Breast epithelium (tissue), 4 donors: Measurements from ENCODE around the gene PKN3. TPM values are rescaled to one million over a fixed set of nuclear protein-coding genes. Genes with fewer than 3 reads are reported as not detected.

Experiments
- DNase-seq, 2 donors: peaks; one replicate each; pipeline ENCODE4 v3.0.0-alpha.2; 2019; ENCODE audit warnings: low spot score in 2 of 2
- H3K27ac ChIP-seq, 2 donors: fragments of 200-600 bp; sonication (generic) in 1 of 2; one replicate each; pipeline ENCODE4 v1.5.1; 2016 to 2019; ENCODE audit warnings: mild to moderate bottlenecking in 1 of 2
- H3K27me3 ChIP-seq, 2 donors: fragments of 200-600 bp; sonication (generic) in 1 of 2; one replicate each; pipeline versions ENCODE4 v1.5.1 to v1.6.0; 2017 to 2019; ENCODE audit warnings: control low read depth in 1 of 2, mild to moderate bottlenecking in 1 of 2
- H3K36me3 ChIP-seq: fragments of 200-600 bp; one replicate; pipeline ENCODE4 v1.5.1; 2019
- H3K4me1 ChIP-seq, 2 donors: fragments of 200-600 bp; sonication (generic); one replicate each; pipeline ENCODE4 v1.5.1; 2016 to 2019; ENCODE audit warnings: control low read depth in 1 of 2
- H3K4me3 ChIP-seq, 3 donors: fragments of 200-600 bp; sonication (generic); 1 replicate in 2 of 3; 2 replicates in 1 of 3; pipeline ENCODE4 v1.5.1; 2016 to 2019; ENCODE audit warnings: mild to moderate bottlenecking in 3 of 3, moderate library complexity in 2 of 3
- H3K9me3 ChIP-seq, 2 donors: fragments of 200-600 bp; sonication (generic) in 1 of 2; one replicate each; pipeline ENCODE4 v1.5.1; 2016 to 2019; ENCODE audit warnings: control low read depth in 1 of 2
- POLR2A ChIP-seq: fragments of 450-650 bp; IDR thresholded peaks from one replicate; pipeline ENCODE4 v1.6.1; 2016; ENCODE audit warnings: antibody characterized with exemption, mild to moderate bottlenecking, moderate library complexity
- POLR2AphosphoS5 ChIP-seq, 3 donors: sonication (generic); formaldehyde crosslinking; IDR thresholded peaks; one replicate each; pipeline ENCODE4 v1.6.1; 2017; ENCODE audit warnings: antibody characterized with exemption in 3 of 3
- intact Hi-C: fragments of 100-400 bp; cut with DNase I; formaldehyde crosslinking; loops from one replicate; pipeline ENCODE4 v1.15.1; 2023; ENCODE audit warnings: low total_unique reads
- total RNA-seq, 3 donors: library from RNA; depleted of rRNA; stranded (reverse); fragments of >200 nt; gene quantifications; one replicate each; pipeline ENCODE4 v1.1.0, GENCODE V29; 2016
- TF ChIP-seq, protein P1 (sequence below), 3 donors: fragments of 450-650 bp; IDR thresholded peaks; one replicate each; pipeline ENCODE4 v1.5.1; 2016 to 2017; ENCODE audit warnings: antibody characterized with exemption in 3 of 3, mild to moderate bottlenecking in 3 of 3, moderate library complexity in 3 of 3

The PKN3 gene
- total RNA-seq, 3 donors from 2014 or later, result 2.6 to 8.5 (median 7.0) TPM

DNA sequence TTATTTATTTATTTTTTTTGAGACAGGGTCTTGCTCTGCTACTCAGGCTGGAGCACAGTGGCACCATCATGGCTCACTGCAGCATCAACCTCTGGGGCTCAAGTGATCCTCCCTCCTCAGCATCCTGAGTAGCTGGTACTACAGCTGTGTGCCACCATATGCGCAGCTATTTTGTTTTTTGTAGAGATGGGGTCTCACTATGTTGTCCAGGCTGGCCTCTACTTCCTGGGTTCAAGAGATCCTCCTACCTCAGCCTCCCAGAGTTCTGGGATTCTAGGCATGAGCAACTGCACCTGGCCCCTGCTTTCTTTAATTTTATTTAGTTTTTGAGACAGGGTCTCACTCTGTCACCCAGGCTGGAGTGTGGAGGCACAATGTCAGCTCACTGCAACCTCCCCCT lies 41.1 kb downstream of the PKN3 start:
- Histone ChIP-seq H3K4me3 (no peak overlapping the region), H3K9me3 (no peaks in the 10 kb centered on the region), H3K4me1 (no peaks in the 10 kb centered on the region), H3K36me3 (no peaks in the 10 kb centered on the region), H3K27me3 (no peaks in the 10 kb centered on the region), H3K27ac (no peak overlapping the region)
- intact Hi-C loops, result no loop called here
- TF ChIP-seq POLR2A (no peak), POLR2AphosphoS5 (IDR thresholded peaks at IDR 0.05) (no peak)
- TF ChIP-seq, protein P1, sequence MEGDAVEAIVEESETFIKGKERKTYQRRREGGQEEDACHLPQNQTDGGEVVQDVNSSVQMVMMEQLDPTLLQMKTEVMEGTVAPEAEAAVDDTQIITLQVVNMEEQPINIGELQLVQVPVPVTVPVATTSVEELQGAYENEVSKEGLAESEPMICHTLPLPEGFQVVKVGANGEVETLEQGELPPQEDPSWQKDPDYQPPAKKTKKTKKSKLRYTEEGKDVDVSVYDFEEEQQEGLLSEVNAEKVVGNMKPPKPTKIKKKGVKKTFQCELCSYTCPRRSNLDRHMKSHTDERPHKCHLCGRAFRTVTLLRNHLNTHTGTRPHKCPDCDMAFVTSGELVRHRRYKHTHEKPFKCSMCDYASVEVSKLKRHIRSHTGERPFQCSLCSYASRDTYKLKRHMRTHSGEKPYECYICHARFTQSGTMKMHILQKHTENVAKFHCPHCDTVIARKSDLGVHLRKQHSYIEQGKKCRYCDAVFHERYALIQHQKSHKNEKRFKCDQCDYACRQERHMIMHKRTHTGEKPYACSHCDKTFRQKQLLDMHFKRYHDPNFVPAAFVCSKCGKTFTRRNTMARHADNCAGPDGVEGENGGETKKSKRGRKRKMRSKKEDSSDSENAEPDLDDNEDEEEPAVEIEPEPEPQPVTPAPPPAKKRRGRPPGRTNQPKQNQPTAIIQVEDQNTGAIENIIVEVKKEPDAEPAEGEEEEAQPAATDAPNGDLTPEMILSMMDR (IDR thresholded peaks at IDR 0.05), result no peak
- no peak for DNase-seq

DNA sequence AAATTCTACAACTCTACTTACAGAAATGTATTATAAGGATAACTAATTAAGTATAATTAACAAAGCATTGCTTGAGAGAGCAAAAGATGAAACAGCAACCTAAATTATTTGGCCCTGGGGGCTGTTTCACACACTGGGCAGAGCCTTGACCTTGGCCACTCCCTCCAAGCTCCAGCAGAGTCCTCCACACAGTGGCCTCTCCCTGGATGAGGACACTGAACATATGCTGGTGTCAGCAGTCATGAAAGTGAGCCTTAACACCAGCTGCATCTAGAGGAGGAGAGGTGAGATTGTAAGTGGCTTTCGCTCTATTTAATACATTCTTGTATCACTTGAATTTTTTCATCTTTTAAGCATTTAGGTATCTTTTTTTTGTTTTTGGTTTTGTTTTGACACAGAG lies 44.9 kb downstream of the PKN3 start:
- no peaks in the 10 kb centered on the region for H3K9me3 ChIP-seq
- no peak overlapping the region for H3K4me3 ChIP-seq
- no peaks in the 10 kb centered on the region for H3K36me3 ChIP-seq
- no peaks in the 10 kb centered on the region for H3K4me1 ChIP-seq
- H3K27me3 ChIP-seq, result no peaks in the 10 kb centered on the region
- intact Hi-C loops, result no loop called here
- TF ChIP-seq, protein P1 (IDR thresholded peaks at IDR 0.05), result no peak
- TF ChIP-seq POLR2AphosphoS5 (IDR thresholded peaks at IDR 0.05) (no peak), POLR2A (no peak)
- no peak for DNase-seq
- no peak overlapping the region for H3K27ac ChIP-seq

DNA sequence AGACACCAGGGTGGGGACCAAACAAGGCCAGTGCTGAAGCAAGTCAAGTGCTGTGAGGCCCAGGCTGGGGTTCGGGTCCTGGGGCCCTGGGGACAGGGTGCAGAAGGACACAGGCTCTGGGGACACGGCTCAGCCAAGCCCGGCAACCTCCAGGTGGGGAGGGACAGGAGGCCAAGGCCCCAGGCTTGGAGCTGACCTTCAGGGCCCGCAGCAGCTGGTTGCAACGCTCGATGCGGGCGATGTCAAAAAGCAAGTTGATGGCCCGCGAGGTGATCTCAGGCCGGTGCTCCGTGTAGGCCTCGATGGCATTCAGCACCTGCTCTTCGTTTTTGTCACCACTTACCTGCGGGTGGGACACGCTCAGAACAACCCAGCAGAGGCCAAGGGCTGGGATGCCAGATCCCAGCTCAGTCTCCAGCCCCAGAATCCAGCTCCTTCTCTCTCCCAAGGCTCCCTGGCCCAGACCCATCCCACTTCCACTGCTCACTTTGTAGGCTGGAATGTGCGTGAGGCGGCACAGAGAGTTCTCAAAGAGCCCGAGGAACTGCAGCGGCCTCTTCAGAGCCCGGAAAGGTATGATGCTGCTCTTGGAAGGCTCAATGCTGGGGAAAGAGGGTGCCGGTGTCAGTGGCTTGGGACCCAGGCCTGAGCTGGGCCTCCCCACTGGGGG lies 48.8 kb downstream of the PKN3 start:
- no peak for TF ChIP-seq POLR2A
- H3K27ac ChIP-seq, result no peak overlapping the region
- no peaks in the 10 kb centered on the region for H3K9me3 ChIP-seq
- no peak for DNase-seq
- no peaks in the 10 kb centered on the region for H3K27me3 ChIP-seq
- no peak overlapping the region for H3K4me3 ChIP-seq
- peaks cover 8% of the 10 kb centered on the region for H3K36me3 ChIP-seq
- H3K4me1 ChIP-seq, result no peaks in the 10 kb centered on the region
- intact Hi-C loops, result loop anchor here (5.0 kb wide), 1 partner anchor 534 kb away; no protein-coding TSS in a partner anchor

DNA sequence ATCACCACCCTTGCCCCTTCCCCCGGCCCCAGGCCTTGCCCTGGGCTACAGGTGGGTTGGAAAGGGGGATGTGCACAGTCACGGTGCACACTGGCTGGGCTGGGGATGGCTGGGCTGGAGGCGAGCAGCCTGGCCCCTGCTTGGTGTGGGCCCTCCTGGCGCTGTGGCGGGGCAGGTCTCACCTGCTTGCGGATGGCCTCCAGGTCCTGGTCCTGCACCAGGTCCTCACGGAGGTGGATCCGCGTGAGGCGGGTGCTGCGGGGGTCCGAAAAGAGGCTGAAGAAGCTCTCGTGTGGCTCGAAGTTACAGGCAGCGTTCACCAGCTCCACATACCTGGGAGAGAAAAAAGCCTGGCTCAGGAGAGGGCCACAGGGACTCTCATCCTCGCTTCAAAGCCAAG lies 51.3 kb downstream of the PKN3 start:
- no peaks in the 10 kb centered on the region for H3K9me3 ChIP-seq
- no peaks in the 10 kb centered on the region for H3K27me3 ChIP-seq
- H3K27ac ChIP-seq, result no peak overlapping the region
- no peak overlapping the region for H3K4me3 ChIP-seq
- TF ChIP-seq, protein P1 (IDR thresholded peaks at IDR 0.05), result no peak
- TF ChIP-seq POLR2A, result no peak
- no peak for TF ChIP-seq POLR2AphosphoS5 (IDR thresholded peaks at IDR 0.05)
- no peak for DNase-seq
- no peaks in the 10 kb centered on the region for H3K4me1 ChIP-seq
- intact Hi-C loops, result loop anchor here (5.0 kb wide), 1 partner anchor 536 kb away; no protein-coding TSS in a partner anchor
- H3K36me3 ChIP-seq, result peaks cover 8% of the 10 kb centered on the region

DNA sequence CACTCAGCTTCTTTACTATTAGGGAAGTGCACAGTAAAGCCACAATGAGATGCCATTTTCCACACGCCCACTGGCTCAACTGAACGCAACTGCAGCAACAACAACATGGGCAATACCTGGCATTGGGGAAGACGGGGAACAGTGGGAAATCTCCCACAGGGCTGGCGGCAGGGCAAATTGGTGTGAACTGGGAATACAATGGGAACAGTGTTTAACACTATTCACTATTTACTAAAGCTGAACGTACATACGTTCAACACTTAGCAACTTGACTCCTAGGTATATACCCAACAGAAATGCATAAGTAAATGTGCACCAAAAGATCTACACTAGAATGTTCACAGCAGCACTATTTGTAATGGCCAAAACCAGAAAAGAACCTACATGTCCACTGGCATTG lies 55.3 kb downstream of the PKN3 start:
- intact Hi-C loops, result no loop called here
- no peaks in the 10 kb centered on the region for H3K9me3 ChIP-seq
- H3K27me3 ChIP-seq, result no peaks in the 10 kb centered on the region
- TF ChIP-seq POLR2A (no peak), POLR2AphosphoS5 (IDR thresholded peaks at IDR 0.05) (no peak)
- TF ChIP-seq, protein P1 (IDR thresholded peaks at IDR 0.05), result no peak
- DNase-seq, result no peak
- H3K4me3 ChIP-seq, result no peak overlapping the region
- H3K27ac ChIP-seq, result no peak overlapping the region
- H3K4me1 ChIP-seq, result no peaks in the 10 kb centered on the region
- H3K36me3 ChIP-seq, result peaks cover 8% of the 10 kb centered on the region
